Stimulated activated CD4-positive, alpha-beta T cell treated with anti-CD3 and anti-CD28 coated beads, Interleukin-4, amount 100 ng/mL, for 4 hours (primary cell): ENCODE measurements around the gene AKR1C1.
"Not testable (repeated sequence)": the region's sequence is repeated elsewhere in the genome, so short reads cannot be mapped to it uniquely, and the experiment has no call there.

Source experiments
- DNase-seq, 2 experiments: peaks; one replicate each; pipeline ENCODE4 v3.0.0-alpha.2; 2020

AKR1C1 gene

GRCh38 chr10:4962876-4963814, at the start of gene AKR1C1:
AKR1C1 (plus strand) TSS chr10:4963415; CDS start chr10:4963445, 30 bp downstream.
- not testable (repeated sequence) for DNase-seq

DNA sequence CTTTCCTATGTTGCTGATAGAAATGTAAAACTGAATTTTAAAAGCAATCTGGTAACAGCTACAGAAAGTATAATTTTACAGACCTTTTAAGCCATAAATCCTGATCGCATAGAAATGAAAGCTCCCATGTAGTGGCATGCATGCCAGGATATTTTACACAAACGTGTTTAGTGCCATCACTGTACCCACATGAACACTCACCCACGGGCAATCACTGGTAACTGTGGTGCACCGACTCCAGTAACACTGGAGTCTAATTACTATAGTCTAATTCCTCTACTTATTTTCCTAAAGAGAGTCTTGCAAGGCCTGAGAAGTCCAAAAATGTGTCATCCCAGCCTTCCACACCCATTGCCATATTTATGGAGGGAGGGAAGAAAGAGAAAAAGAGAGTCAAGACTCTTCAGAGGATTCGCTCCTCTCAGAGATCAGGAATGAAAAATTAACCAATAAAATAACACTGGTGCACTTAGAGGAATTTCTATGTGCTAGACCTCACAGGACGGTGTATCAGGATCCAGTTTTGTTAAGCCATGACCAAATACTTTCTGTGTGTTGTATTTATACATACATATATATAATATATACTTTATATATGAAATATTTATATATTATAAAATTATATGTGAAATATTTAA, 48.9 kb upstream of the AKR1C1 start:
- no peak for DNase-seq

DNA sequence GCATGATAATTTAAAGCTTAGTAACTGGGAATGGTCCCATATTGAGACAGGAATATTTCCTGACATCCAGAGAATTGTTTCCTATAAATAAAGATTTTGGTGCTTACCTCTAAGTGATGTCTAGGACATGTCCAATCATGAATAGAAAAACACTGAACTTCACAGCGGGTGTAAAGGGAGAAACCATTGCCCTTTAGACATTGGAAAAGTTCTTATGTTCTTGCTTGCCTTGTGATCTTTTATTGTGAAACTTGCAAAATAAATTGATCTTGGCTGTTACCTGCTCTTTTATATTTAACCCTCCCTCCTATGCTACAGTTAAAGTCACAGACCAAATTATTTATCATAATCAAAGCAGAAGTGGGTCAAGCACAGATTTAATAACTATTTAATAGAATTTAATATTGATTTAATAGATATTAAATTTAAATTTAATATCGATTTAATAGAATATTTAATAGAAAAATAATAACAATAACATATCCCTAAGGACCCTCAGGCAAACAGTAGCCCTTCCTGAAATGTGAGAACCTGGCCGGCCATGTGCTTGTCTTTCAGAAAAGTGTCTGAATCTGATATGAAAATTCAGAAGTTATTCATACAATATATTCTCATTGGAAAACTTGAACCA, 47.0 kb upstream of the AKR1C1 start:
- no peak for DNase-seq

DNA sequence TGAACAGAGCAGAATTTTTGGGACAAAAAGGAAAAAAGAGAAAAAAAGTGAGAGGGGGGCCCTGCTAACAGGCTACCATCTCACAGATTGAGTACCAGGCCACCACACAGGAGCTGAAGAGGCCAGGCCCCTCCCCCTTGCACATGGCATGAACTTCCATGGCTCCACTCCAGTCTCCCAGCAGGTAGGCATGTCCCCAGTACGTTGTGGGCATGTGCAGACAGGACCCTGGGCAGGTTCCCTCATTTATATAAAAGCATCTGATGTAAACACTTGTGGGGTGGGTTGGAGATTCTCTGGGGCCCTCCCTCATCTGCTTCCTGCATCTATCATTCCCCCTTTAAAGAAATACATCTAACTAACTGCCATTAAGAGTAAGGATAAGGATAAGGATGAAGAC, 45.0 kb upstream of the AKR1C1 start:
- DNase-seq: no peak

DNA sequence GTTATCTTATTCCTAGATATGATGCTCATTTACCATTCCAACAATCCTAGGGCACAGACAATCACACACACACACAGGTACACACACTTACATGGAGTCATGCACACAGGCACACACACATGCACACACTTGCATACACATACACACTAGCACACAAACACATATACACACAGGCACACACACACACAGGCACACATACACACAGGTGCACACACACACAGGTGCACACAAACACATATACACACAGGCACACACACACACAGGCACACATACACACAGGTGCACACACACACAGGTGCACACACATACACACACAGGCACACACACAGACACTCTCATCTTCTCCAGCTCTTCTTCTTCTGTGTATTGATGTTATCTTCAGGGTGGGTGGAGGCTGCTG, 38.7 kb upstream of the AKR1C1 start:
- DNase-seq: not testable (repeated sequence)

GRCh38 chr10:4926400-4926799, 36.8 kb upstream of the AKR1C1 start:
- DNase-seq: no peak

- DNase-seq: no peak
These were observed 31.6 kb upstream of the AKR1C1 start for GRCh38 chr10:4931587-4931986.

DNA sequence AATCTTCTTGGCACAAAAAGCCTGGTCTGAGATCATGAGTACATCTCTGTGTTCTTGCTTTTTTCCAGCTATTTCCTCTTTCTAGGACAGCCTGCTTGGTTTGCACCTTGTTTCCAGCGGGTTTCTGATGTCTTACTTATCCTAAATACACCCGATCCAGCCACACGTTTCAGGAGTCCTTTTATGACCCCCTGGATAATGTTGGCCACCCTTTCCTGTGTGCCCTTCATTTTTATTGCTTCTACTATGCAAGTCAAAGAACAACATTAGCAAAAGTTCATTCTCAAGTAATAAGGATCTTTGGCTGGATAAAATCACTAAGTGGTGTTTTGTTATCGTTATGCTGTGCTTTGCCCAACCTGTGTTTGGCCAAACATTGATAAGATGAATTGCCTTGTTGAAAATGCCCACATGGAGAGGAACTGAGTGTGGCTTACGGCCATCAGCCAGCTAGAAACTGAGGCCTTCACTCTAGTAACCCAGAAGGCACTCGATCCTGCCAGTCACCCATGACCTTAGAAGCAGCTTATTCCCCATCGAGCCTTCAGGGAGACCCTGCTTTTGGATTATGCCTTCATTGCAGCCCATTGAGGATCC, 28.7 kb upstream of the AKR1C1 start:
- DNase-seq: no peak

GRCh38 chr10:4937346-4937745, 25.9 kb upstream of the AKR1C1 start:
- no peak for DNase-seq

DNA sequence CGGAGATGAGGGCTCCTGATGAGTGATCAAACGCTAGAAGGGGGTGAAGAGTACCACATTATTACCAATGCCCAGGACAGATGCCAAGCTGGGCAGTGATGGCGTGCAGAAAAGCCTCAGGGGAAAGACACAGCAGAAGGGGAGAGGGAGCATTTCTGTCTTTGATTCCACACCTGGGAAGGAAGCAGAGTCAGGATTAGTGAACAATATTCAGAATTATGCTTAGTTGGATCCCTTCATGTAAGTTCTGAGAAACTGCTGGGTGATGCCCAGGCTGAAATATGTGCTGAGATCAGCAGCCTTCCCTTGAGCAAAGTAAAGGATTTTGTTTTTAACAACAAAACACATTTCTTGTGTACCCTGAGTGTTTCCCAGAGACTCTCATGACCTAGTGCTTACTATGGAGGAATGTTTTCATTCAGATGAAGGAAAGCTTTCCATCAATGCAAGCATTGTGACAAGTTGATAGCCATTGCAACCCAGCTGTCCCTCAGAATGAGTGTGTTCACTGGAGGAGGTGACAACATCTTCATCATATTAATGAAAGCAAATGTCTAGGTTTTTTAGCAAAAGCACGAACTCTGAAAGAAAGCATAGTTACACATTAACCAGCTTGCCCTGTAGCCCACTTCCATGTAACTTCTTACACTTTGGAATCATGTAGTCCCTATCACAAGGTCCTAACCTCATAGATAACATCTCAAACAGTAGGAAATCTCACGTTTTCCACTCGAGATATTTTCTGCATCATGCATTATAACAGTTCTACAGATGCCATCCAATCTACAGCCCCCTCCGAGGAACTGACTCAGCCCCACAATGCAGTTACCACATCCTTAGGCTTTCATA, 23.8 kb upstream of the AKR1C1 start:
- no peak for DNase-seq

GRCh38 chr10:4940073-4940428, 23.2 kb upstream of the AKR1C1 start:
- DNase-seq: not testable (repeated sequence)

DNA sequence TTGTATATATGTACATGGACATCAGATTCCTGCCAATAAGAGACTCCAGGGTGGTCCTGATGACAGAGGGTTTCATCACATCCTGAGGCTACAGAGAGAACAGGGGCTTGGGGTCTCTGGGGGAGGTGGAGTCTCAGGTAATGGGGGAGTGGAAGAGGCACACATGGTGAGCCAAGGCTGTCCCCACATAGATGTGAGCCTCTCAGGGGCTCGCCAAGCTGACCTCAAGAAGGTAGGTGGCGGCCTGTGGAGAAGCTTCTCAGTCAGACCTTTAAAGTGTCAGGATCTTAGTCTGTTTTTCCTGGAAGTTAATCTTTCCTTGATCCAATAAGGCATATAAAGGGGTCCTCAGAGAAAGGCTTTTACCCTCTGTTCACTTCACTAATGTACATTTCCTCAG, 22.3 kb upstream of the AKR1C1 start:
- not testable (repeated sequence) for DNase-seq

- DNase-seq: no peak
These were observed 21.5 kb upstream of the AKR1C1 start for GRCh38 chr10:4941540-4942330.

- DNase-seq: not testable (repeated sequence)
These were observed 20.3 kb upstream of the AKR1C1 start for GRCh38 chr10:4942931-4943330.

DNA sequence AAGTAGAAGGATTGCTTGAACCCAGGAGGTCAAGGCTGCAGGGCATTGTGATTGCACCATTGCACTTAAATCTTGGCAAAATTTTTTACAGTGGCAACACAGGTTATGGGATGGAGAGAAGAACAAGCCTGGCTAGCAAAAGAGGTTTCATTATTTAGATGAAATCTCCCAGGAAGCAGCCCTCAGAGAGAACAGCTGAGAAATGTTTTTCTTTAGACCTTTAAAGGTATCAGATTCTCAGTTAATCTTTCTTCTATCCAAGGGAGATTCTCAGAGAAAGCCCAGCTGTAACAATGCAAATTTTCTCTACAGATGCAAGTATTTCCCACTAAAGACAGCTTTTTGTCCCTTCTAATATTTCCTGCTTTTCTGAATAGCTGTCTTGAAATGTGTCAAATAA, 19.8 kb upstream of the AKR1C1 start:
- DNase-seq: not testable (repeated sequence)

GRCh38 chr10:4943821-4944220, 19.4 kb upstream of the AKR1C1 start:
- DNase-seq: no peak

- DNase-seq: no peak
These were observed 18.4 kb upstream of the AKR1C1 start for GRCh38 chr10:4944841-4945240.

DNA sequence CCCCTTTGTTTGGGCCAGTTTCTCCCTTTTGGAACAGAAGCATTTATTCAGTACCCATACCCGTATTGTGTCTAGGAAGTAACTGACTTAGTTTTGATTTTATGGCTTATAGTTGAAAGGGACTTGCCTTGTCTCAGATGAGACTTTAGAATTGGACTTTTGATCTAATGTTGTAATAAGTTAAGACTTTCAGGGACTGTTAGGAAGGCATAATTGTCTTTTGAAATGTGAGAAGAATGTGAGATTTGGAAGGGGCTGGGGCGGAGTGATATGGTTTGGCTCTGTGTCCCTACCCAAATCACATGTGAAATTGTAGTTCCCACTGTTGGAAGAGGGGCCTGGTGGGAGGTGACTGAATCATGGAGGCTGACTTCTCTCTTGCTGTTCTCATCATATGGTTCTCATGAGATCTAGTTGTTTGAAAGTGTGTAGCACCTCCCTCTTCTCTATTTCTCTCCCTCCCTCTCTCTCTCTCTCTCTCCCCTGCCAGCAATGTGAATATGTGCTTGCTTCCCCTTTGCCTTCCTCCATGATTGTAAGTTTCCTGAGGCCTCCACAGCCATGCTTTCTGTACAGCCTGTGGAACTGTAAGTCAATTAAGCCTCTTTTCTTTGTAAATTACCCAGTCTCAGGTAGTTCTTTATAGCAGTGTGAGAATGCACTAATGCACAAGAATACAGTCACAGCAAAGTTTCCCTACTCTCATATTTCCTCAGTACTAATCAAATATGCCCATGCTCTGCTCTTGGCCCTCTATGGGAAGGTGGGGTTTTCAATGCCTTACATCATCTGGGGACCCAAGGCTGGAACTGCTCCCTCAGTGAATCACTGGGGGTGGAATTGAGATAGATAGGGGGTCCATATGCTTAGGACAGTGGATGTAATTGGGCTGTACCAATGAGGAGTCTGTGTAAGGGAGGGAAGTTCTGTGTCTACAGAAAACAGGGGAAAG, 17.2 kb upstream of the AKR1C1 start:
- no peak for DNase-seq

- DNase-seq: no peak
These were observed 16.1 kb upstream of the AKR1C1 start for GRCh38 chr10:4947039-4947634.
